Esophagus squamous epithelium (tissue), 5 donors: ENCODE results near the gene MOB1A. TPM values are rescaled to one million over a fixed set of nuclear protein-coding genes. Genes with fewer than 3 reads are reported as not detected.

ENCODE experiments used
- DNase-seq: peaks from one replicate; lab custom pipeline; 2025; lab: John Stamatoyannopoulos, UW
- H3K27ac ChIP-seq, 4 donors: fragments of 200-600 bp; sonication (generic); one replicate each; pipeline ENCODE4 v1.5.1; 2016 to 2019; ENCODE audit warnings: mild to moderate bottlenecking in 1 of 4
- H3K27me3 ChIP-seq, 4 donors: fragments of 200-600 bp; sonication (generic); 1 replicate in 3 of 4; 2 replicates in 1 of 4; pipeline versions ENCODE4 v1.5.1 to v1.6.0; 2017 to 2021; ENCODE audit warnings: antibody characterized with exemption in 1 of 4
- H3K36me3 ChIP-seq, 3 donors: fragments of 200-600 bp; sonication (generic); one replicate each; pipeline ENCODE4 v1.5.1; 2016 to 2019
- H3K4me1 ChIP-seq, 3 donors: fragments of 200-600 bp; sonication (generic); one replicate each; pipeline ENCODE4 v1.5.1; 2017 to 2019
- H3K4me3 ChIP-seq, 4 donors: fragments of 200-600 bp; sonication (generic); 1 replicate in 3 of 4; 2 replicates in 1 of 4; pipeline ENCODE4 v1.5.1; 2016 to 2019; ENCODE audit warnings: mild to moderate bottlenecking in 2 of 4, moderate library complexity in 1 of 4
- H3K9me3 ChIP-seq, 3 donors: fragments of 200-600 bp; sonication (generic); one replicate each; pipeline ENCODE4 v1.5.1; 2016 to 2019
- POLR2A ChIP-seq, 4 donors: fragments of 450-650 bp; IDR thresholded peaks; one replicate each; pipeline ENCODE4 v1.6.1; 2017; ENCODE audit warnings: antibody characterized with exemption in 4 of 4, mild to moderate bottlenecking in 4 of 4, moderate library complexity in 3 of 4
- WGBS, 2 donors: methylation state at CpG; one replicate each; pipeline ENCODE4 v1.1.5; 2018; 5-methylcytosine and 5-hydroxymethylcytosine counted together
- intact Hi-C: fragments of 100-400 bp; cut with DNase I; formaldehyde crosslinking; loops from one replicate; pipeline ENCODE4 v1.15.0; 2022
- total RNA-seq, 4 donors: library from RNA; depleted of rRNA; stranded (reverse); fragments of >200 nt; gene quantifications; one replicate each; pipeline ENCODE4 v1.1.0, GENCODE V29; 2016
- TF ChIP-seq, protein P1 (sequence below), 6 experiments: fragments of 450-650 bp in 4 of 6; fragments of 200-600 bp in 2 of 6; sonication (generic) in 2 of 6; IDR thresholded peaks; one replicate each; pipeline ENCODE4 v1.5.1; 2016 to 2019; ENCODE audit warnings: antibody characterized with exemption in 6 of 6, mild to moderate bottlenecking in 4 of 6, moderate library complexity in 4 of 6
- donor health status: DM: yes; HTN: yes; CAD: no.

The MOB1A gene
- total RNA-seq, 4 donors from 2014 or later, result 87.9 to 125 (median 102) TPM

DNA sequence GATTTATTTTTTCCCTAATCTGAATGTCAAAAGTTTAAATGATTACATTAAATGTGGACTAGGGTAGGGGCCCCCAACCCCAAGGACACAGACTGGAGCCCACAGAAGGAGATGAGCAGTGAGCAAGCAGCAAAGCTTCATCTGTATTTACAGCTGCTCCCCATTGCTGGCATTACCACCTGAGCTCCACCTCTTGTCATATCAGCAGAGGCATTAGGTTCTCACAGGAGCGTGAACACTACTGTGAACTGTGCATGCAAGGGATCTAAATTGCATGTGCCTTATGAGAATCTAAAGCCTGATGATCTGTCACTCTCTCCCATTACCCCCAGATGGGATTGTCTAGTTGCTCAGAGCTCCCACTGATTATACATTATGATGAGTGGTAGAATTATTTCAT, 3.8 kb downstream of the MOB1A start:
- DNase-seq, result no peak
- Histone ChIP-seq H3K36me3 (peaks cover 0 to 27% (median 10%) of the 10 kb centered on the region in 3 donors), H3K9me3 (no peaks in the 10 kb centered on the region), H3K27me3 (no peaks in the 10 kb centered on the region), H3K4me3 (no peak overlapping the region), H3K4me1 (peaks cover 14 to 57% (median 43%) of the 10 kb centered on the region in 3 donors), H3K27ac (no peak overlapping the region)
- intact Hi-C loops, result no loop called here
- TF ChIP-seq POLR2A (IDR thresholded peaks at IDR 0.05), result no peak
- TF ChIP-seq, protein P1, sequence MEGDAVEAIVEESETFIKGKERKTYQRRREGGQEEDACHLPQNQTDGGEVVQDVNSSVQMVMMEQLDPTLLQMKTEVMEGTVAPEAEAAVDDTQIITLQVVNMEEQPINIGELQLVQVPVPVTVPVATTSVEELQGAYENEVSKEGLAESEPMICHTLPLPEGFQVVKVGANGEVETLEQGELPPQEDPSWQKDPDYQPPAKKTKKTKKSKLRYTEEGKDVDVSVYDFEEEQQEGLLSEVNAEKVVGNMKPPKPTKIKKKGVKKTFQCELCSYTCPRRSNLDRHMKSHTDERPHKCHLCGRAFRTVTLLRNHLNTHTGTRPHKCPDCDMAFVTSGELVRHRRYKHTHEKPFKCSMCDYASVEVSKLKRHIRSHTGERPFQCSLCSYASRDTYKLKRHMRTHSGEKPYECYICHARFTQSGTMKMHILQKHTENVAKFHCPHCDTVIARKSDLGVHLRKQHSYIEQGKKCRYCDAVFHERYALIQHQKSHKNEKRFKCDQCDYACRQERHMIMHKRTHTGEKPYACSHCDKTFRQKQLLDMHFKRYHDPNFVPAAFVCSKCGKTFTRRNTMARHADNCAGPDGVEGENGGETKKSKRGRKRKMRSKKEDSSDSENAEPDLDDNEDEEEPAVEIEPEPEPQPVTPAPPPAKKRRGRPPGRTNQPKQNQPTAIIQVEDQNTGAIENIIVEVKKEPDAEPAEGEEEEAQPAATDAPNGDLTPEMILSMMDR (IDR thresholded peaks at IDR 0.05), result no peak
- 79 to 100% methylated on average over 1 of the region's 1 CpG for WGBS, 2 donors

DNA sequence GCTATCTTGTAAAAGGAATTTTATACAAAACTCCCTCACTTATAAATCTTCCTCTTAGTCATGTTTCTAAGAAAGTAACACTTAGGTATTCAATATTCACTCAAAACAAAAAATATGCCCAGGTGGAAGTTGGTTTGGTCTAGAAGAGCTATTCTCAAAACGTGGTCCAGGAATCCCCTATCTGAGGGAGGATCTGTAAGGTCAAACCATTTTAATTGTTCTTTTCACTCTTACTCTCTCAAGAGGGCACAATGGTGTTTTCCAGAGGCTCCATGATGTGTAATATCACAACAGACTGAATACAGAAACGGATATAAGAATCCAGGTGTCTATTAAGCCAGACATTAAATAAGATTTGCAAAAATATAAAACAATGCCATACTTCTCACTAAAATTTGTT, 9.9 kb downstream of the MOB1A start:
- peaks cover 0 to 5% (median 0%) of the 10 kb centered on the region in 3 donors for H3K9me3 ChIP-seq
- no peak for DNase-seq
- H3K27ac ChIP-seq, result no peak overlapping the region
- intact Hi-C loops, result no loop called here
- no peak overlapping the region for H3K4me3 ChIP-seq
- peaks cover 4 to 89% (median 39%) of the 10 kb centered on the region in 3 donors for H3K36me3 ChIP-seq
- H3K27me3 ChIP-seq, result no peaks in the 10 kb centered on the region
- TF ChIP-seq POLR2A (IDR thresholded peaks at IDR 0.05), result no peak
- TF ChIP-seq, protein P1 (IDR thresholded peaks at IDR 0.05), result no peak
- 60 to 66% methylated on average over 2 of the region's 2 CpGs for WGBS, 2 donors
- H3K4me1 ChIP-seq, result peaks cover 0 to 5% (median 5%) of the 10 kb centered on the region in 3 donors

DNA sequence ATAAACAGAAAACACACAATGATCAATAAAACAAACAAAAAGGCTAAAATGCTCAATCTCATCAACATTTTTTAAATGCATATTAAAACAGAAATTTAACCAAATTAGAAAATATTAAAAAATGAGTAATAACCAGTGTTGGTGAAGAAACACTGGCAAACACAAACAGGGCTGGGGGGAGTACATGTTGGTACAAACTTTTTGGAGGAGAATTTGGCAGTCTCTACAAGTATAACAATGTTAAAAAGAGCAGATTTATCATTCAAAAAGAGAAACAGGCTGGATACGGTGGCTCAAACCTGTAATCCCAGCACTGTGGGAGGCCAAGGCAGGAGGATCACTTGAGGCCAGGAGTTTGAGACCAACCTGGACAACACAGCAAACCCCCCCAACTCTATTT, 13.9 kb downstream of the MOB1A start:
- no peaks in the 10 kb centered on the region for H3K27me3 ChIP-seq
- H3K4me3 ChIP-seq, result no peak overlapping the region
- H3K9me3 ChIP-seq, result peaks cover 0 to 5% (median 0%) of the 10 kb centered on the region in 3 donors
- intact Hi-C loops, result no loop called here
- no peak for TF ChIP-seq POLR2A (IDR thresholded peaks at IDR 0.05)
- TF ChIP-seq, protein P1 (IDR thresholded peaks at IDR 0.05), result no peak
- no peak overlapping the region for H3K27ac ChIP-seq
- DNase-seq, result no peak
- H3K36me3 ChIP-seq, result peaks cover 4 to 100% (median 37%) of the 10 kb centered on the region in 3 donors
- 91 to 100% methylated on average over 1 of the region's 1 CpG for WGBS, 2 donors
- H3K4me1 ChIP-seq, result no peaks in the 10 kb centered on the region

DNA sequence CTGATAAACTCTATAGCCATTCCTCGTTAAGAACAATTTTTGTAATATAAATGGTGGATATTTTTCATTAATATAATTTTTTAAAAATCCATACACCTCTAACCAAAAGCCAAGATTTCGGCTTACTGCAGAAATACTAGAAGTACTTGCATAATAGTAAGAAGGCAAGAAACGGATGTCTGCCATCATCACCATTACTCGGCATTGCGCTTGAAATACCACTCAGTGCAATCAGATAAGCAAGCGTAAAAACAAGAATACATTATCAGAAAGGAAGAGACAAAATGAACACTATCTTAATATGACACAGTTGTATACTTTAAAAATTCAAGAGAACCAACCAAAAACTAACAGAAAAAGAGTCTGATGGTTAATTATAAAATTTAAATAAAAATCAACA, 15.7 kb downstream of the MOB1A start:
- TF ChIP-seq, protein P1 (IDR thresholded peaks at IDR 0.05), result no peak
- TF ChIP-seq POLR2A (IDR thresholded peaks at IDR 0.05), result no peak
- intact Hi-C loops, result no loop called here
- Histone ChIP-seq H3K36me3 (peaks cover 11 to 100% (median 35%) of the 10 kb centered on the region in 3 donors), H3K9me3 (peaks cover 0 to 5% (median 0%) of the 10 kb centered on the region in 3 donors), H3K4me1 (no peaks in the 10 kb centered on the region), H3K4me3 (no peak overlapping the region), H3K27ac (no peak overlapping the region), H3K27me3 (no peaks in the 10 kb centered on the region)
- WGBS, 2 donors, result 78 to 89% methylated on average over 6 of the region's 6 CpGs
- no peak for DNase-seq

DNA sequence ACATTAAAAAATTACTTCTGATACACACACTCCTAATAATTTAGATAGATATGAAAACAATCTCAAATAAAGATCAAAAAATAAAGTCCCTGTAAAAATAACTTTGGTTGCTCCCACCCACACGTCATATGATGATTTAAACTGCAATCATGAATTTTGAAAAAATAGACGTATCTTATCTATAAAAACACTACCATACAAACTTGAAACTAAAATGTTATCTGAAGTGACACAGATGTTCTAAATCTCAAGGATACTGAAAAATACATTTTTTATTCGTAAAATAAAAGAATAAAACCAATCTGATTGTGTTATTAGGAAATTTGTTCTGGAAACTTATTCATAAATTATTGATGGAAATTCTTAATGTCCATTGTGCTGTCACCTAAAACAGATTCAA, 22.8 kb downstream of the MOB1A start:
- 85 to 89% methylated on average over 3 of the region's 3 CpGs for WGBS, 2 donors
- Histone ChIP-seq H3K4me1 (no peaks in the 10 kb centered on the region), H3K9me3 (no peaks in the 10 kb centered on the region), H3K36me3 (peaks cover 12 to 97% (median 24%) of the 10 kb centered on the region in 3 donors), H3K4me3 (no peak overlapping the region), H3K27me3 (no peaks in the 10 kb centered on the region), H3K27ac (no peak overlapping the region)
- intact Hi-C loops, result no loop called here
- no peak for TF ChIP-seq POLR2A (IDR thresholded peaks at IDR 0.05)
- TF ChIP-seq, protein P1 (IDR thresholded peaks at IDR 0.05), result no peak
- no peak for DNase-seq
